HepG2 (cell line): ENCODE data around the gene TTC6. TPM values are rescaled to one million over a fixed set of nuclear protein-coding genes. Genes with fewer than 3 reads are reported as not detected.

Experiments
- ATAC-seq: fragments of 200-7000 bp; cut with Tn5 transposase; 3 replicates; pipeline ENCODE4 v1.9.1; 2020; ENCODE audit warnings: mild to moderate bottlenecking, moderate library complexity
- BruUV-seq: library from RNA; stranded (reverse); fragments of 400-500 nt; replicated peaks from 2 replicates; lab custom pipeline; 2021; lab: Mats Ljungman, UMichigan
- CTCF ChIA-PET: fragments of 300-600 bp; formaldehyde crosslinking; extraction: SDS; loops from one replicate; lab custom pipeline; 2021; ENCODE audit warnings: low total read pairs, inconsistent platforms, low intra/inter-chr PET ratio; lab: Yijun Ruan, JAX
- POLR2A ChIA-PET: fragments of 350-600 bp; sonication (Branson Sonifier 250); formaldehyde crosslinking; loops from one replicate; lab custom pipeline; 2020; ENCODE audit warnings: antibody characterized with exemption, inconsistent platforms; lab: Yijun Ruan, JAX
- DNase-seq: peaks from one replicate; pipeline ENCODE4 v3.0.0-alpha.2; 2015; ENCODE audit warnings: low spot score
- FAIRE-seq: peaks from 3 replicates; lab custom pipeline; 2011; peaks lifted over from hg19 to GRCh38; lab: Jason Lieb, UNC
- H2AFZ ChIP-seq: one replicate; pipeline ENCODE4 v1.6.1; 2011; ENCODE audit warnings: low read length, inconsistent platforms
- H3K27ac ChIP-seq: fragments of 300-600 bp; 3 replicates; pipeline ENCODE4 v1.8.0; 2011; ENCODE audit warnings: mixed run types, mild to moderate bottlenecking, mixed read lengths, low read length, inconsistent platforms; ENCODE audit not compliant: insufficient read depth; ENCODE audit errors: extremely low read length
- H3K27me3 ChIP-seq, 2 experiments: fragments of 200-600 bp in 1 of 2; 2 replicates in 1 of 2; 3 replicates in 1 of 2; pipeline versions ENCODE4 v1.6.0 to v1.8.0; 2011; ENCODE audit warnings: low read length in 2 of 2, mild to moderate bottlenecking in 2 of 2, moderate library complexity in 2 of 2, inconsistent platforms in 1 of 2; ENCODE audit not compliant: insufficient read depth in 2 of 2, control insufficient read depth in 1 of 2
- H3K36me3 ChIP-seq, 2 experiments: fragments of 200-600 bp in 1 of 2; replicated peaks in 1 of 2; 2 replicates in 1 of 2; 3 replicates in 1 of 2; pipeline versions ENCODE4 v1.5.1 to v1.8.0; 2011; ENCODE audit warnings: low read length in 2 of 2, inconsistent platforms in 1 of 2; ENCODE audit not compliant: insufficient read depth in 2 of 2, control insufficient read depth in 1 of 2
- H3K4me1 ChIP-seq: 2 replicates; pipeline ENCODE4 v1.5.1; 2012; ENCODE audit warnings: low read length, inconsistent platforms; ENCODE audit not compliant: insufficient read depth
- H3K4me2 ChIP-seq: 2 replicates; pipeline ENCODE4 v1.6.0; 2011; ENCODE audit warnings: low read depth, low read length, inconsistent platforms
- H3K4me3 ChIP-seq, 3 experiments: fragments of 200-600 bp in 1 of 3; sonication (generic), shearing (Covaris generic) in 1 of 3; replicated peaks in 1 of 3; 2 replicates each; pipeline ENCODE4 v1.5.1; 2011 to 2016; ENCODE audit warnings: low read length in 3 of 3, inconsistent platforms in 2 of 3, low read depth in 2 of 3, mild to moderate bottlenecking in 2 of 3, control low read depth in 1 of 3, mixed read lengths in 1 of 3; ENCODE audit not compliant: insufficient read depth in 1 of 3
- H3K79me2 ChIP-seq: one replicate; pipeline ENCODE4 v1.6.1; 2011; ENCODE audit warnings: low read length, inconsistent platforms; ENCODE audit not compliant: insufficient read depth
- H3K9ac ChIP-seq: 2 replicates; pipeline ENCODE4 v1.6.0; 2011; ENCODE audit warnings: mild to moderate bottlenecking, low read depth, low read length, inconsistent platforms; ENCODE audit not compliant: insufficient read depth
- H3K9me3 ChIP-seq: 2 replicates; pipeline ENCODE4 v1.5.1; 2012; ENCODE audit warnings: mild to moderate bottlenecking, low read length
- H4K20me1 ChIP-seq: 2 replicates; pipeline ENCODE4 v1.6.0; 2011; ENCODE audit warnings: inconsistent platforms, mild to moderate bottlenecking, low read length, moderate library complexity; ENCODE audit not compliant: insufficient read depth
- AHDC1 ChIP-seq: sonication (generic); formaldehyde crosslinking; IDR thresholded peaks from 2 replicates; pipeline ENCODE4 v1.5.1; 2020; ENCODE audit warnings: mild to moderate bottlenecking, missing genetic modification reagents, borderline replicate concordance
- HMGA1 ChIP-seq: sonication (generic); formaldehyde crosslinking; conservative IDR thresholded peaks from 2 replicates; pipeline ENCODE4 v1.4.0; 2020; ENCODE audit warnings: missing genetic modification reagents
- PCBP2 ChIP-seq: fragments of 200-400 bp; formaldehyde crosslinking; optimal IDR thresholded peaks from 2 replicates; pipeline ENCODE3; 2018; ENCODE audit warnings: low read length, low read depth; ENCODE audit not compliant: poor library complexity, severe bottlenecking
- RARG ChIP-seq: sonication (generic); formaldehyde crosslinking; IDR thresholded peaks from 2 replicates; pipeline ENCODE4 v1.4.0; 2020; ENCODE audit warnings: low read depth, mild to moderate bottlenecking, missing genetic modification reagents
- SRSF4 ChIP-seq: fragments of 200-400 bp; formaldehyde crosslinking; IDR thresholded peaks from one replicate; pipeline ENCODE4 v1.6.1; 2018; ENCODE audit warnings: mild to moderate bottlenecking, low read depth, low read length, moderate library complexity; ENCODE audit not compliant: poor library complexity, severe bottlenecking
- TBL1XR1 ChIP-seq: fragments of 150-350 bp; IDR thresholded peaks from 2 replicates; pipeline ENCODE4 v1.6.1; 2014; ENCODE audit warnings: borderline replicate concordance, low read length; ENCODE audit not compliant: partially characterized antibody
- TCF12 ChIP-seq, 2 experiments: fragments of 450-650 bp in 1 of 2; sonication (generic) in 1 of 2; formaldehyde crosslinking in 1 of 2; IDR thresholded peaks; 2 replicates each; pipeline versions ENCODE4 v1.6.1 to v1.8.0; 2017 to 2022; ENCODE audit warnings: antibody characterized with exemption in 1 of 2, mild to moderate bottlenecking in 1 of 2, missing genetic modification reagents in 1 of 2, moderate library complexity in 1 of 2
- TFAP4 ChIP-seq: sonication (generic); IDR thresholded peaks from 2 replicates; pipeline ENCODE4 v1.6.1; 2016; ENCODE audit warnings: low read depth, borderline replicate concordance
- TP53 ChIP-seq: sonication (generic); formaldehyde crosslinking; conservative IDR thresholded peaks from 2 replicates; pipeline ENCODE4 v1.4.0; 2020; ENCODE audit warnings: missing genetic modification reagents
- YY1 ChIP-seq: IDR thresholded peaks from 2 replicates; pipeline ENCODE4 v1.6.1; 2011; ENCODE audit warnings: low read length, low read depth, moderate library complexity, mild to moderate bottlenecking; ENCODE audit not compliant: insufficient read depth, insufficient replicate concordance
- ZC3H13 ChIP-seq: sonication (generic); formaldehyde crosslinking; IDR thresholded peaks from 2 replicates; pipeline ENCODE4 v1.8.1; 2023; ENCODE audit warnings: mild to moderate bottlenecking, missing genetic modification reagents, moderate library complexity
- ZNF260 ChIP-seq: sonication (generic); formaldehyde crosslinking; IDR thresholded peaks from 2 replicates; pipeline ENCODE4 v1.4.0; 2020; ENCODE audit warnings: missing genetic modification reagents, low read depth, mild to moderate bottlenecking, borderline replicate concordance
- ZNF383 ChIP-seq: sonication (generic); formaldehyde crosslinking; IDR thresholded peaks from 2 replicates; pipeline ENCODE4 v1.4.0; 2020; ENCODE audit warnings: missing genetic modification reagents, mild to moderate bottlenecking, borderline replicate concordance
- ZNF468 ChIP-seq: sonication (generic); formaldehyde crosslinking; IDR thresholded peaks from 2 replicates; pipeline ENCODE4 v1.8.0; 2022; ENCODE audit warnings: mild to moderate bottlenecking, moderate library complexity, missing genetic modification reagents
- ZNF792 ChIP-seq: IDR thresholded peaks from 2 replicates; pipeline ENCODE4 v1.6.1; 2016
- WGBS: methylation state at CpG from one replicate; pipeline ENCODE4 v1.1.6; 2017; ENCODE audit warnings: low lambda C conversion rate; 5-methylcytosine and 5-hydroxymethylcytosine counted together
- in situ Hi-C: cut with HindIII; loops from 2 replicates; pipeline ENCODE4 v1.10.0; 2017; ENCODE audit warnings: low pct_unique_long_range_greater_than_20kb; ENCODE audit not compliant: extremely low pct_ligation_motif_present
- intact Hi-C: fragments of 100-400 bp; cut with micrococcal nuclease; formaldehyde crosslinking; loops from one replicate; pipeline ENCODE4 v1.10.0; 2022; ENCODE audit not compliant: unreplicated experiment
- polyA plus RNA-seq, 8 experiments: library from polyadenylated mRNA; depleted of rRNA in 3 of 8; stranded (reverse) in 7 of 8; unstranded in 1 of 8; fragments of >200 nt; fragmentation: Illumina TruSeq in 4 of 8; extraction: Trizol in 4 of 8; gene quantifications; 2 replicates each; pipeline versions ENCODE4 v1.2.1 to v1.2.3, GENCODE V29; 2011 to 2016; ENCODE audit warnings: low read depth in 4 of 8, missing spikeins in 1 of 8, mixed read lengths in 1 of 8; ENCODE audit not compliant: insufficient read depth in 1 of 8
- total RNA-seq, 5 experiments: library from RNA; depleted of rRNA; stranded (reverse); fragments of >200 nt; fragmentation: Illumina TruSeq; extraction: Trizol; gene quantifications; 2 replicates each; pipeline ENCODE4 v1.2.3, GENCODE V29; 2016; ENCODE audit warnings: low read depth in 1 of 5
- TF ChIP-seq, protein P1 (sequence below): sonication (generic); formaldehyde crosslinking; conservative IDR thresholded peaks from 2 replicates; pipeline ENCODE4 v1.4.0; 2020; ENCODE audit warnings: missing genetic modification reagents

The TTC6 gene
- total and polyA plus RNA-seq, 2 of the 13 experiments (the other 11 are each of a cell fraction or from before 2014, with no cell fraction given), result 9.3 to 27.4 TPM

DNA sequence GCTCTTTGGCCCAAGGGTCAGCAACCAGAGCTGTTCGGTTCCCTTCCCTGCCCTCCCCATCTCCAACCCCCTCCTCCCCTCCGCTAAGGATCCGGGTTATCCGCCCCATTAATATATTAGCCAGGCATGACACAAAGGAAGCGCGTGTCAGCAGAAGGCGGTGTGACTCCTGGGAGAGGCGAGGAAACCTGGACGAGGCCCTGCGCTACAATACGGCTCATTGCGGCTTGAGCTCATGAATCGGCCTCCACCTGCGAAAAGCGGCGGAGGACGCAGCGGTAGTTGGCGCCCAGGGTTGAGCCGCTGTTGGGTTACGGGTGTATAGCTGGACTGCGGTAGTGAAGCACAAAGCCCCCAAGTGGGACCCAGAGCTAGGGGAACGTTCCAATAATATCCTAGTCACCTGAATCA is 10.3 kb upstream of the TTC6 start:
- Histone ChIP-seq H3K79me2 (peaks cover 19% of the 10 kb centered on the region), H3K36me3 (no peaks in the 10 kb centered on the region; a peak in 1 of 5 replicates), H4K20me1 (no peaks in the 10 kb centered on the region), H3K27ac (no peak overlapping the region), H3K9me3 (no peaks in the 10 kb centered on the region), H3K27me3 (no peaks in the 10 kb centered on the region; a peak in 1 of 5 replicates), H3K9ac (no peak overlapping the region), H3K4me1 (peaks cover 37% of the 10 kb centered on the region), H3K4me2 (no peak overlapping the region), H2AFZ (no peak overlapping the region), H3K4me3 (no peak overlapping the region)
- ATAC-seq (no peak), DNase-seq (no peak), FAIRE-seq (no peak)
- in situ Hi-C loops, result no loop called here
- ChIA-PET CTCF (no interaction called here), POLR2A (interaction anchor here (3.4 kb wide), 1 partner anchor 10 kb away, joined by 15 read pairs; the partner anchor contains the start of genes FOXA1 and TTC6)
- BruUV-seq, result no TSS peak
- intact Hi-C loops, result loop anchor here (5.0 kb wide), 1 partner anchor 243 kb away; no protein-coding TSS in a partner anchor
- 98% methylated on average over 23 of the region's 23 CpGs for WGBS
- TF ChIP-seq TFAP4 (no peak), RARG (CRISPR knock-in tag) (no peak), PCBP2 (no peak), ZNF468 (CRISPR knock-in tag) (no peak), TCF12 (IDR thresholded peaks at IDR 0.05) (no peak), TCF12 (CRISPR knock-in tag; IDR thresholded peaks at IDR 0.05) (no peak), ZNF792 (CRISPR knock-in tag) (no peak), HMGA1 (no peak), ZNF383 (CRISPR knock-in tag) (no peak), SRSF4 (no peak), ZC3H13 (CRISPR knock-in tag) (no peak), TP53 (CRISPR knock-in tag) (no peak), YY1 (no peak), ZNF260 (CRISPR knock-in tag) (no peak), AHDC1 (CRISPR knock-in tag) (no peak), TBL1XR1 (no peak)
- TF ChIP-seq, protein P1, sequence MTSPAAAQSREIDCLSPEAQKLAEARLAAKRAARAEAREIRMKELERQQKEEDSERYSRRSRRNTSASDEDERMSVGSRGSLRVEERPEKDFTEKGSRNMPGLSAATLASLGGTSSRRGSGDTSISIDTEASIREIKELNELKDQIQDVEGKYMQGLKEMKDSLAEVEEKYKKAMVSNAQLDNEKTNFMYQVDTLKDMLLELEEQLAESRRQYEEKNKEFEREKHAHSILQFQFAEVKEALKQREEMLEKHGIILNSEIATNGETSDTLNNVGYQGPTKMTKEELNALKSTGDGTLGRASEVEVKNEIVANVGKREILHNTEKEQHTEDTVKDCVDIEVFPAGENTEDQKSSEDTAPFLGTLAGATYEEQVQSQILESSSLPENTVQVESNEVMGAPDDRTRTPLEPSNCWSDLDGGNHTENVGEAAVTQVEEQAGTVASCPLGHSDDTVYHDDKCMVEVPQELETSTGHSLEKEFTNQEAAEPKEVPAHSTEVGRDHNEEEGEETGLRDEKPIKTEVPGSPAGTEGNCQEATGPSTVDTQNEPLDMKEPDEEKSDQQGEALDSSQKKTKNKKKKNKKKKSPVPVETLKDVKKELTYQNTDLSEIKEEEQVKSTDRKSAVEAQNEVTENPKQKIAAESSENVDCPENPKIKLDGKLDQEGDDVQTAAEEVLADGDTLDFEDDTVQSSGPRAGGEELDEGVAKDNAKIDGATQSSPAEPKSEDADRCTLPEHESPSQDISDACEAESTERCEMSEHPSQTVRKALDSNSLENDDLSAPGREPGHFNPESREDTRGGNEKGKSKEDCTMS, result no peak
